Effector memory CD8-positive, alpha-beta T cell (primary cell): ENCODE measurements around the gene CDCA4.

Experiments
- ATAC-seq: fragments of 150-1000 bp; cut with Tn5 transposase; replicated peaks from 2 replicates; pipeline ENCODE4 v1.10.0; 2021; ENCODE audit warnings: mild to moderate bottlenecking, moderate library complexity
- DNase-seq, 3 experiments: peaks; one replicate each; pipeline ENCODE4 v3.0.0; 2021
- H3K27ac Mint-ChIP-seq, 2 donors: one replicate each; pipeline ENCODE4 v1.8.0; 2022; ENCODE audit warnings: mild to moderate bottlenecking in 2 of 2, mixed read lengths in 2 of 2, moderate library complexity in 2 of 2
- H3K27me3 Mint-ChIP-seq, 2 donors: one replicate each; pipeline ENCODE4 v1.8.0; 2022; ENCODE audit warnings: mixed read lengths in 2 of 2
- H3K36me3 Mint-ChIP-seq: one replicate; pipeline ENCODE4 v1.8.0; 2022; ENCODE audit warnings: mild to moderate bottlenecking, moderate library complexity, mixed read lengths; ENCODE audit not compliant: insufficient read depth
- H3K4me1 Mint-ChIP-seq, 2 donors: one replicate each; pipeline ENCODE4 v1.8.0; 2022; ENCODE audit warnings: low read depth in 2 of 2, mixed read lengths in 2 of 2
- H3K4me3 Mint-ChIP-seq, 2 donors: one replicate each; pipeline ENCODE4 v1.8.0; 2022; ENCODE audit warnings: mild to moderate bottlenecking in 2 of 2, mixed read lengths in 2 of 2, moderate library complexity in 2 of 2
- H3K9me3 Mint-ChIP-seq, 2 donors: one replicate each; pipeline ENCODE4 v1.8.0; 2022; ENCODE audit warnings: mixed read lengths in 2 of 2

CDCA4 gene

GRCh38 chr14:104974146-104974541, 46.7 kb downstream of the CDCA4 start:
- Mint-ChIP-seq H3K9me3 (no peaks in the 10 kb centered on the region), H3K36me3 (peaks cover 6% of the 10 kb centered on the region), H3K27ac (peak overlapping the region in 1 of 2 donors; percentile 64), H3K27me3 (peaks cover 28 to 53% of the 10 kb centered on the region in 2 donors), H3K4me3 (no peak overlapping the region), H3K4me1 (peaks cover 10 to 12% of the 10 kb centered on the region in 2 donors)
- DNase-seq (no peak), ATAC-seq (no peak)

DNA sequence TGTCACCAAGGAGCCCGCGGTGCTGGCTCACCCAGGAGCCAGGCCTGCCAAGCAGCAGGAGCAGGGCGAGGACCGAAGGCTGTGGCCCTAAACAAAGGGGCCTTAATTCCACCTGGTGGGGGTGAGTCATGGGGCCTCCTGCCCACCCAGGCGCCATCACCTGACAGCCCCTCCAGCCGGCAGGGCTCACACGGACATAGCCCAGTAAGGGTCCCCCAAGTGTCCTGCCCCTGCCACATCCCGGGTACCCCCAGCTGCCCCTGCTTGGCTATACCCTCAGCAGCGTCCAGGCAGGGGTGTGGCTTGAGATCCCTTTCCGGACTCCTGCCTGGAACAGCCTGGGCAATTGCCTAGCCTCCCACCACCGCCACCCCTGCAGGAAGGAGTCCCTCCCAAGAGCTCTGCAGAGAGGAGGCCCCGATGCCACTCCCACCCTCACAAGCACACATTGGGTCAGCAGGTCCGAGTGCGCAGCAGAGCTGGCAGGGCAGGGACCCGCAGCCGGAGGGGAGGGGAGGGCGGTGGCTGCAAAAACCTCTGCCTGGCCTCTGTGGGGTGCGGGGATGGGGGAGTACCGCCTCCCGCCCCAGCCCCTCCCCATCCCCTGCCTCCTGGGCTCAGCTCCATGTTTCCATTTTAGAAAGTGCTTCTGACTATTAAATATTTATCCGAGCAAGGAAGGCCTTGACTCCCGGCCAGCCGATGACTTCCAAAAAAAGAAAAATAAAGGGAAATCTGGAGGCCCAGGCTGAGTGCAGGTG, 47.3 kb downstream of the CDCA4 start:
- Mint-ChIP-seq H3K9me3 (no peaks in the 10 kb centered on the region), H3K36me3 (peaks cover 6% of the 10 kb centered on the region), H3K27ac (no peak overlapping the region), H3K27me3 (peaks cover 27 to 53% of the 10 kb centered on the region in 2 donors), H3K4me1 (peaks cover 5 to 12% of the 10 kb centered on the region in 2 donors), H3K4me3 (no peak overlapping the region)
- no peak for DNase-seq
- ATAC-seq, result no peak

GRCh38 chr14:104973135-104973384, 47.8 kb downstream of the CDCA4 start:
- Mint-ChIP-seq H3K4me1 (peaks cover 4 to 11% of the 10 kb centered on the region in 2 donors), H3K9me3 (no peaks in the 10 kb centered on the region), H3K4me3 (no peak overlapping the region), H3K27ac (no peak overlapping the region), H3K36me3 (peaks cover 6% of the 10 kb centered on the region), H3K27me3 (peaks cover 25 to 57% of the 10 kb centered on the region in 2 donors)
- ATAC-seq (no peak), DNase-seq (no peak)

- Mint-ChIP-seq H3K4me1 (peaks cover 4 to 8% of the 10 kb centered on the region in 2 donors), H3K27me3 (peaks cover 22 to 59% of the 10 kb centered on the region in 2 donors), H3K4me3 (no peak overlapping the region), H3K36me3 (peaks cover 6% of the 10 kb centered on the region), H3K9me3 (no peaks in the 10 kb centered on the region), H3K27ac (no peak overlapping the region)
- DNase-seq (no peak), ATAC-seq (no peak)
Measured at GRCh38 chr14:104972301-104973134, 48.4 kb downstream of the CDCA4 start.

DNA sequence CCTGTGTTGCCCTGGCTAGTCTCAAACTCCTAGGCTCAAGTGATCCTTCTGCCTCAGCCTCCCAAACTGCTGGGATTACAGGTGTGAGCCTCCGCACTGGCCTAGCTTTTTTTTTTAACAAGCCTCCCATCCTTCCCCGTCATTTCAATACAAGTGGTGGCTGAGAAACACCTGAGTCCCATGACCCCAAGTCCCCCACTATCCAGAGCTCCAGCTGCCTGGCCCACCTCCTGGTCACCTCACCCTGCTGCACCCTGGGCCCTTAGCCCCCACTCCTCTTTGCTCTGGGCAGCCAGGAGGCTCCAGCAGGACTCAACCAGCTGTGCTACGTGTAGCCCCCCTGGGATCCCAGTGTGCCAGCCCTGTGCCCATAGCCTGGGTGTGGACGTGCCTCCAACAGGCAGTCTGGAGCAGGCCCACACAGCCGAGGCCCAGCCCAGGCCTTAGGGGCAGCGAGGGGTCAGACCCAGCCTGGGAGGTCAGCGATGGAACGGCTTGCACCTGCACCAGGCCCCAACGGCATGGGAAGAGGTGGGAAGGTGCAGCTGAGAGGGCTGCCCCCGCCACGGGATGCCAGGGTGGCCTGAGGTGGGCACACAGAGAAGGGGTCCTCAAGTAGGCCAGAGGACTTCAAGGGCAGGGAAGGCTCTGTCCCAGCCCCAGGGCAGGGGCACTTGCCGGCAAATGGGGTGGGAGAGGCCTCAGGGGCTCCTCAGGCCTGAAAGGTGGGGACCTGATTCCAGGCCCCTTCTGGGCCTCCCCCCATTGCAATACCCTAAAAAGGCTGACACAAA, 49.2 kb downstream of the CDCA4 start:
- peaks cover 4 to 6% of the 10 kb centered on the region in 2 donors for H3K4me1 Mint-ChIP-seq
- DNase-seq, result no peak
- peaks cover 6% of the 10 kb centered on the region for H3K36me3 Mint-ChIP-seq
- no peak overlapping the region for H3K4me3 Mint-ChIP-seq
- ATAC-seq, result no peak
- no peaks in the 10 kb centered on the region for H3K9me3 Mint-ChIP-seq
- peaks cover 17 to 58% of the 10 kb centered on the region in 2 donors for H3K27me3 Mint-ChIP-seq
- no peak overlapping the region for H3K27ac Mint-ChIP-seq

DNA sequence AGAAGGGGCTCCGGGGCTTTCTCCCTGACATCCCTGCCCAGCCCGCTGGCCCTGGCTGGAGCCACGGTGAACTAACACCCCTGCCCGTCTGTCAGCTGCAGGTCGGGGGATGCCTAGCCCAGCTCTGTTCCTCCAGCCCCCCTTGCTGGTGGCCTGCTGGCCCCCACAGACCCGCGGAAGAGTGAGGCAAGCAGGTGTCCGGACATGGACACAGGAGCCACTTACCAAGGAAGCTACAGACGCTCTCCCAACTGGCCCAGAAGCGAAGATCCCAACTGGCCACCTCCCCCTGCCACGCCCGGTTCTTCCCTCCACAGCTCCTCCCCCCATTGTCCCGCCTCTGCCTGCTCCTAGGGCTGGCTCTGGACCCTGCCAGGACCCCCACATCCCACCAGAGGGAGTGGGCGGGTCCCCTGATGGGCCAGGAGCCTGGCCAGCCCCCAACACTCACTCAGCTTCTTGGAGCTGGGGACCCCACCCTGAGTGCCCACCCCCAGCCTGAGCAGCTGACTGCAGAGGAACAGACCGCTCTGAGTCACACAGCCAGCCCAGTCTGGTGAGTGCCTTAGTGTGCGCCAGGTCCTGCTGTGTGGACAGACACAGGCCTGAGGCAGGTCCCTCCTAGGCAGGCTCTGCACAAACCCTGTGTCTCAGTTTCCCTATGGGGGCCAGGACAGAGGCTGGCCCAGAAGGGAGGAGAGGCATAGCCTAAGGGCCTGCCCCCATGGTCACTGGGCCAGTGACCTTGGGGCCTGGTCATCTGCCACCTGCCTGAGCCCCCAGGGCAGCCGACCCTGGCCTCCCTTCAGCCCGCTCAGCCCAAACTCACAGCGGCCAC, 50.4 kb downstream of the CDCA4 start:
- ATAC-seq (no peak), DNase-seq (no peak)
- Mint-ChIP-seq H3K4me3 (no peak overlapping the region), H3K9me3 (no peaks in the 10 kb centered on the region), H3K27ac (no peak overlapping the region), H3K36me3 (no peaks in the 10 kb centered on the region), H3K27me3 (peaks cover 18 to 57% of the 10 kb centered on the region in 2 donors), H3K4me1 (no peaks in the 10 kb centered on the region)

- H3K27ac Mint-ChIP-seq, result no peak overlapping the region
- H3K36me3 Mint-ChIP-seq, result no peaks in the 10 kb centered on the region
- ATAC-seq (no peak), DNase-seq (no peak)
- H3K27me3 Mint-ChIP-seq, result peaks cover 18 to 57% of the 10 kb centered on the region in 2 donors
- H3K4me1 Mint-ChIP-seq, result no peaks in the 10 kb centered on the region
- H3K4me3 Mint-ChIP-seq, result no peak overlapping the region
- H3K9me3 Mint-ChIP-seq, result no peaks in the 10 kb centered on the region
Measured at GRCh38 chr14:104969741-104970230, 51.1 kb downstream of the CDCA4 start.

GRCh38 chr14:104968541-104969401, 52.1 kb downstream of the CDCA4 start:
- H3K27ac Mint-ChIP-seq, result no peak overlapping the region
- DNase-seq, result no peak
- no peak for ATAC-seq
- H3K4me1 Mint-ChIP-seq, result no peaks in the 10 kb centered on the region
- no peaks in the 10 kb centered on the region for H3K9me3 Mint-ChIP-seq
- H3K36me3 Mint-ChIP-seq, result no peaks in the 10 kb centered on the region
- H3K4me3 Mint-ChIP-seq, result no peak overlapping the region
- H3K27me3 Mint-ChIP-seq, result peaks cover 18 to 49% of the 10 kb centered on the region in 2 donors

GRCh38 chr14:104968153-104968527, 52.7 kb downstream of the CDCA4 start:
- H3K4me3 Mint-ChIP-seq, result no peak overlapping the region
- H3K27ac Mint-ChIP-seq, result no peak overlapping the region
- no peaks in the 10 kb centered on the region for H3K36me3 Mint-ChIP-seq
- no peaks in the 10 kb centered on the region for H3K4me1 Mint-ChIP-seq
- no peaks in the 10 kb centered on the region for H3K9me3 Mint-ChIP-seq
- no peak for ATAC-seq
- no peak for DNase-seq
- H3K27me3 Mint-ChIP-seq, result peaks cover 18 to 49% of the 10 kb centered on the region in 2 donors

- Mint-ChIP-seq H3K36me3 (no peaks in the 10 kb centered on the region), H3K4me3 (no peak overlapping the region), H3K4me1 (no peaks in the 10 kb centered on the region), H3K9me3 (no peaks in the 10 kb centered on the region), H3K27me3 (peaks cover 18 to 49% of the 10 kb centered on the region in 2 donors), H3K27ac (no peak overlapping the region)
- ATAC-seq (no peak), DNase-seq (no peak)
Measured at GRCh38 chr14:104967386-104968152, 53.3 kb downstream of the CDCA4 start.

DNA sequence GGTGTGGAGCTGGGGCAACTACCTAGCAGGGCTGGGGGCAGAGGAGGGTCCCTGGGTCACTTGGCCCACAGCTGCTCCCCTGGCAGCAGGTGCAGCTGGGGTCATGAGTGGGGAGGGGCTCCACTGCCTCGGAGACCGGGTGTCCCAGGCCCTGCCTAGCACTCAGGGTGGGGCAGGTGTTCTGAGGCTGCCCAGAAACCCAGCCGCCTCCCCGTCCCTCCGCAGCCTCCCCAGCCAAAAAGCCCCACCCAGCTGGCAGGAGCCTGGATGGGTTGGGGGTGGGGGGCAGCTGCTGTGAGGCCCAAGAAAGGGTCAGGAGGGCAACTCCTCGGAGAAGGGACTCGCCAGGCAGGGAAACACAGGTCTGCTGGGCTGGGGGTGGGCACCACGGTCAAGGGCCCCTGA, 53.9 kb downstream of the CDCA4 start:
- peaks cover 18 to 48% of the 10 kb centered on the region in 2 donors for H3K27me3 Mint-ChIP-seq
- no peak overlapping the region for H3K4me3 Mint-ChIP-seq
- no peaks in the 10 kb centered on the region for H3K4me1 Mint-ChIP-seq
- H3K9me3 Mint-ChIP-seq, result no peaks in the 10 kb centered on the region
- DNase-seq (no peak), ATAC-seq (no peak)
- no peaks in the 10 kb centered on the region for H3K36me3 Mint-ChIP-seq
- H3K27ac Mint-ChIP-seq, result no peak overlapping the region
